ENCODE results near the gene TMEM109. TPM values are rescaled to one million over a fixed set of nuclear protein-coding genes. Genes with fewer than 3 reads are reported as not detected.

TMEM109 gene
- total and polyA plus RNA-seq, 2 of the 13 experiments (the other 11 are each of a cell fraction or from before 2014, with no cell fraction given), result 7.7 to 18.0 TPM

DNA sequence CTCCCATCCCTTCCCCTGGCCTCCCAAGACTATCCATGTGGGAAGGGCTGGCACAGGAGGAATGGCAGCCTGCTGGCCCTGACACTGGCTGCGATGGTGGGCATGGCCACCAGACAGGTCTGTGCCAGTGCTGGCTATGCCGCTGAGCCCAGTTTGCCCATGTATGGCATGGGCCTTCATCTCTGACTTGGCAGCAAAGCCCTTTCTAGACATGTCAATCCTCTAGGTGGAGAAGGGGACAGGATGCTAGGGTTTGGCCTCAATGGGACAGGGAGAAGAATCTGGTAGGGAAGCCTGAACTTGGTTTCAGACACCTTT lies 37.8 kb upstream of the TMEM109 start (continued):
- TF ChIP-seq, protein P1, sequence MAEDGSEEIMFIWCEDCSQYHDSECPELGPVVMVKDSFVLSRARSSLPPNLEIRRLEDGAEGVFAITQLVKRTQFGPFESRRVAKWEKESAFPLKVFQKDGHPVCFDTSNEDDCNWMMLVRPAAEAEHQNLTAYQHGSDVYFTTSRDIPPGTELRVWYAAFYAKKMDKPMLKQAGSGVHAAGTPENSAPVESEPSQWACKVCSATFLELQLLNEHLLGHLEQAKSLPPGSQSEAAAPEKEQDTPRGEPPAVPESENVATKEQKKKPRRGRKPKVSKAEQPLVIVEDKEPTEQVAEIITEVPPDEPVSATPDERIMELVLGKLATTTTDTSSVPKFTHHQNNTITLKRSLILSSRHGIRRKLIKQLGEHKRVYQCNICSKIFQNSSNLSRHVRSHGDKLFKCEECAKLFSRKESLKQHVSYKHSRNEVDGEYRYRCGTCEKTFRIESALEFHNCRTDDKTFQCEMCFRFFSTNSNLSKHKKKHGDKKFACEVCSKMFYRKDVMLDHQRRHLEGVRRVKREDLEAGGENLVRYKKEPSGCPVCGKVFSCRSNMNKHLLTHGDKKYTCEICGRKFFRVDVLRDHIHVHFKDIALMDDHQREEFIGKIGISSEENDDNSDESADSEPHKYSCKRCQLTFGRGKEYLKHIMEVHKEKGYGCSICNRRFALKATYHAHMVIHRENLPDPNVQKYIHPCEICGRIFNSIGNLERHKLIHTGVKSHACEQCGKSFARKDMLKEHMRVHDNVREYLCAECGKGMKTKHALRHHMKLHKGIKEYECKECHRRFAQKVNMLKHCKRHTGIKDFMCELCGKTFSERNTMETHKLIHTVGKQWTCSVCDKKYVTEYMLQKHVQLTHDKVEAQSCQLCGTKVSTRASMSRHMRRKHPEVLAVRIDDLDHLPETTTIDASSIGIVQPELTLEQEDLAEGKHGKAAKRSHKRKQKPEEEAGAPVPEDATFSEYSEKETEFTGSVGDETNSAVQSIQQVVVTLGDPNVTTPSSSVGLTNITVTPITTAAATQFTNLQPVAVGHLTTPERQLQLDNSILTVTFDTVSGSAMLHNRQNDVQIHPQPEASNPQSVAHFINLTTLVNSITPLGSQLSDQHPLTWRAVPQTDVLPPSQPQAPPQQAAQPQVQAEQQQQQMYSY (CRISPR knock-in tag; IDR thresholded peaks at IDR 0.05), result no peak
- TF ChIP-seq, protein P2, sequence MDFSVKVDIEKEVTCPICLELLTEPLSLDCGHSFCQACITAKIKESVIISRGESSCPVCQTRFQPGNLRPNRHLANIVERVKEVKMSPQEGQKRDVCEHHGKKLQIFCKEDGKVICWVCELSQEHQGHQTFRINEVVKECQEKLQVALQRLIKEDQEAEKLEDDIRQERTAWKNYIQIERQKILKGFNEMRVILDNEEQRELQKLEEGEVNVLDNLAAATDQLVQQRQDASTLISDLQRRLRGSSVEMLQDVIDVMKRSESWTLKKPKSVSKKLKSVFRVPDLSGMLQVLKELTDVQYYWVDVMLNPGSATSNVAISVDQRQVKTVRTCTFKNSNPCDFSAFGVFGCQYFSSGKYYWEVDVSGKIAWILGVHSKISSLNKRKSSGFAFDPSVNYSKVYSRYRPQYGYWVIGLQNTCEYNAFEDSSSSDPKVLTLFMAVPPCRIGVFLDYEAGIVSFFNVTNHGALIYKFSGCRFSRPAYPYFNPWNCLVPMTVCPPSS (IDR thresholded peaks at IDR 0.05), result no peak

DNA sequence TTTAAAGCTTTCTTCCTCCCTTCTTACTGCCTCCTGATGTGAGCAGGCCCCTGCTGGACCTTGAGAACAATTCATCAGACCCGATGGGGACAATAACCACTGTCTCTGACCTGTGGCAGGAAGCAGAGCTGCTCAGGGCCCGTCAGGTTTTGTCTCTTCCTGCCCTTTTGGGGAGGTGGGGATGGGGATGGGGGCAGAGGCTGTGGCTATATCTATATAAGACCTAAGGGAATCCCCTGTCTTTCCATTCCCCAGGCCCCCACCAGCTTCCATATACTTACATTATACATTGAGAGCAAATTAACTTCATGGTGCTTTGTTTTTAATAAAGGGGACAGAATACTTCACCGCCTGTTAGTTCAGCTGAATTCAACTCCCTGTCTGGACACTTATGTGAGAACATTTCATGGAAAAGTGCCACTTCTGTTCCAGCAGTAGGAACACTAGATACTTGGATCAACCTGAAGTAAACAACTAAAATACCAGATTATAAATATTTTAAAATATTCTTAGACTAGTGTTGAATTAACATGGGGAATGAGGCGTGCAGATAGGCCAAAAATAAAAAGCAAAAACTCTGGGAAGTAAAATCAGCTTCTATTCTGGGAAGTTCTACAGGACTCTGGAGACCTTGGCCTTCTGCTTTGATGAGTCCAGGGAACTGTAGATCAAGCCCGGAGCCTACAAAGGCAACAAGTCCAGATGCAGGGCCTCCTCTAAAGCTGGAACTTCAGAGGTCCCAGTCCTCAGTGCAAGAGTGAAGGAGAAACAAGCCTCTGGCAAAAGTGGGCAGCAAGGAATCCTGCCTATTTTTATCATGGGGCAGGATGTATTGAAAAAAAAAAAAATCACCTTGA lies 35.5 kb upstream of the TMEM109 start:
- in situ Hi-C loops (cut with HindIII; ENCODE audit: extremely low pct_ligation_motif_present, low pct_unique_long_range_greater_than_20kb), result no loop called here
- H3K79me2 ChIP-seq (ENCODE audit: insufficient read depth, low read length), result no peaks in the 10 kb centered on the region
- no TSS peak for BruUV-seq (replicated peaks)

More for the DNA sequence above, 35.5 kb upstream of the TMEM109 start:
- Histone ChIP-seq H3K4me3 (replicated peaks in 1 of 3; ENCODE audit: insufficient read depth in 1 of 3, low read depth in 2 of 3, low read length in 3 of 3) (no peak overlapping the region), H3K9me3 (ENCODE audit: low read length) (no peaks in the 10 kb centered on the region), H3K27me3 (ENCODE audit: control insufficient read depth in 1 of 2, insufficient read depth in 2 of 2, low read length in 2 of 2) (no peaks in the 10 kb centered on the region), H3K4me2 (ENCODE audit: low read depth, low read length) (no peak overlapping the region), H2AFZ (ENCODE audit: low read length) (no peak overlapping the region), H3K4me1 (ENCODE audit: insufficient read depth, low read length) (peaks cover 32% of the 10 kb centered on the region), H3K36me3 (replicated peaks in 1 of 2; ENCODE audit: control insufficient read depth in 1 of 2, insufficient read depth in 2 of 2, low read length in 2 of 2) (peaks cover 0 to 1% of the 10 kb centered on the region in 2 experiments; a peak in 1 of 5 replicates), H3K27ac (ENCODE audit: extremely low read length, insufficient read depth, low read length) (no peak overlapping the region), H3K9ac (ENCODE audit: insufficient read depth, low read depth, low read length) (no peak overlapping the region), H4K20me1 (ENCODE audit: insufficient read depth, low read length) (0 out of 2 replicates have a peak, but pooled peaks cover 3% of the 10 kb centered on the region)
- ATAC-seq, result no peak
- 91% methylated on average over 5 of the region's 5 CpGs for WGBS (ENCODE audit: low lambda C conversion rate)
- no peak for TF ChIP-seq NBN (conservative IDR thresholded peaks at IDR 0.05)
- TF ChIP-seq MATR3 (CRISPR knock-in tag; IDR thresholded peaks at IDR 0.05), result no peak
- TF ChIP-seq YEATS2 (CRISPR knock-in tag; IDR thresholded peaks at IDR 0.05; ENCODE audit: borderline replicate concordance), result no peak
- TF ChIP-seq ZNF761 (CRISPR knock-in tag; conservative IDR thresholded peaks at IDR 0.05), result no peak
- no peak for TF ChIP-seq ZNF441 (CRISPR knock-in tag; IDR thresholded peaks at IDR 0.05; ENCODE audit: borderline replicate concordance)
- TF ChIP-seq, protein P3, sequence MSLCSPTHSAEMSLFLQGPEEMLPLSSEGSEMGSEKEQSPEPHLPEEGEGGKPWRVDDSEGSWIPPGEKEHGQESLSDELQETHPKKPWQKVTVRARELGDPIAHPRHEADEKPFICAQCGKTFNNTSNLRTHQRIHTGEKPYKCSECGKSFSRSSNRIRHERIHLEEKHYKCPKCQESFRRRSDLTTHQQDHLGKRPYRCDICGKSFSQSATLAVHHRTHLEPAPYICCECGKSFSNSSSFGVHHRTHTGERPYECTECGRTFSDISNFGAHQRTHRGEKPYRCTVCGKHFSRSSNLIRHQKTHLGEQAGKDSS (CRISPR knock-in tag; IDR thresholded peaks at IDR 0.05; ENCODE audit: borderline replicate concordance, low read depth), result no peak
- TF ChIP-seq, protein P4, sequence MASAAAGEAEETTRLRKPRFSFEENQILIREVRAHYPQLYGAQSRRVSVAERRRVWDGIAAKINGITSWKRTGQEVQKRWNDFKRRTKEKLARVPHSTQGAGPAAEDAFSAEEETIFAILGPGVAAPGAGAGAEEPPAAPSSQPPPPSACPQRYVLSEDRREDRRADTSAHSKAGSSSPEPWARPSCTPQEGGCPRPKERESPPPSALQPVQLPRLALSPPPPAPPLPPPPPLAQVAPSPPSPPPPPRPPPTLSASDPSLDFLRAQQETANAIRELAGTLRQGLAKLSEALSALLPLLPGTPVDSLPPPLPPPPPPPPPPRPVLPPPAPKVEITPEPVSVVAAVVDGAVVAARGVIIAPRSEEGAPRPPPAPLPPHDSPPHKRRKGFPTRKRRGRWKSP (CRISPR knock-in tag; IDR thresholded peaks at IDR 0.05), result no peak
- no peak for TF ChIP-seq POLR2AphosphoS2 (IDR thresholded peaks at IDR 0.05; ENCODE audit: low read depth, low read length)
- no peak for TF ChIP-seq ZFAT (CRISPR knock-in tag; conservative IDR thresholded peaks at IDR 0.05)
- no peak for TF ChIP-seq ELF3 (CRISPR knock-in tag; IDR thresholded peaks at IDR 0.05)
- no peak for TF ChIP-seq NPAS2 (CRISPR knock-in tag; IDR thresholded peaks at IDR 0.05; ENCODE audit: borderline replicate concordance)
- ChIA-PET POLR2A (no interaction called here), CTCF (ENCODE audit: low intra/inter-chr PET ratio, low total read pairs) (no interaction called here)
- intact Hi-C loops (cut with micrococcal nuclease; ENCODE audit: unreplicated experiment), result no loop called here
- no peak for DNase-seq (ENCODE audit: low spot score)
- FAIRE-seq, result no peak
